HG03175 (cell line): ENCODE data around the gene FSCN2.

Experiments used
- ATAC-seq: cut with Tn5 transposase; IDR thresholded peaks from one replicate; pipeline ENCODE4 v1.9.1; 2021; ENCODE audit warnings: mild to moderate bottlenecking, moderate library complexity; ENCODE audit not compliant: unreplicated experiment

Gene FSCN2

DNA sequence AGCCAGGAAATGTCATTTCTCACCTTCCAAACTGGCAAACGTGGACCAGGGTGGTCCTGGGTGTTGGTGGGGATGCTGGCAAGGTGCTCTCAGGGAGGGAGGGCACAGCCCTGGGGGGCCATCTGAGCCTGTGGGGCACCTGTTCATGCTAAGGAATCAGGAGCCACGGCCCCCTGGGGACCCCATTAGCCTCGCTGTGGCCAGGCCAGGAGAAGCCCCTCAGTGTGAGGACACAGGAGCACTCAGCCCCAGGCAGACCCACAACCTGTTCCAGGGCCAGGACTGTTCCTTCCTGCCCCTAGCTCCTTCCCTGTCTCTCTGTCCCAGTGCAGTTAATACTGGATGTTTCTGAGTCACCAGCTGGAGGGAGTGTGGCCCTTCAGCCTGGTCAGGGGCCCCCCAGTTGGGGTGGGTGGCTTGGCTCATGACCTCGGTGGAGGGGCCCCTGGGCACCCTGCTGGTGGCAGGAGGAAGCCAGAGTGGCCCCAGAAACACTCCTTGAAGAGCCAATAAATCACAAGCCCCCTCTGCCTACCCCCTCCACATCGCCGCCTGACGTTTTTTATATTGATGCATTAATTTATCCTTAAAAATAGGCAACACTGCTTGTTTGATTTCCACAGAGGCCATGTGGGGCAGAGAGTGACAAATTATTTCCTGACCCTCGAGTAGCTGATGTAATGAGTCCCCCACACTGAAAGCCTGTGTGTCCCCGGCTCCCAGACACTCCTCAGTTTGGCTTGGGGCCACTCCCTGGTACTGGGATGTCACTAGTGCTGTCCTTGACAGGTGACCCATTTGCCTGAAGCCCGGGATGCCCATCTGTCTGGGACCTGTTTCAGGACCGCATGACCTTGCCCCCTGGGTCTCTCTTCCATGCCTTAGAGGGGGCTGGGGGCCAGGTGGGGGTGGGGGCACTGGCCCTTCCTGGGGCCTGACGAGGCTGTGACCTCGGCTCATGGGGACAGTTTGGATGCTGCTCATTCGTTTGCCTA, 37.9 kb upstream of the FSCN2 start:
- ATAC-seq = no peak

DNA sequence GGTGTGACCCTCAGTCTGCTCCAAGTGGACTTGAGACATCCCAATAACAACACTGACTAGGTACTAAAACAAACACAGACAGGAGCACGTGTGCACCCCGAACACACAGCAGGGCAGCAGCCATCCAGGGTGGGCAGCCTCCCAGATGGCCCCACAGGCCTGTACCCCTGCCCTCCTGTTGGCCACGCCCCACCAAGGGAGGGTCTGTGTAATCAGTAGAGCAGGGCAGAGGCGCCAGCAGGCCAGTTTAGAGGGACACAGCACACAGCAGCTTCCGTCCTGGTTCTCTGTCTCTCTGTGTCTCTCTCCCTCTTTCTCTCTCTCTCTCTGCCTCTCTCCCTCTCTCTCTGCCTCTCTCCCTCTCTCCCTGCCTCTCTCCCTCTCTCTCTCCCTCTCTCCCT, 37.0 kb upstream of the FSCN2 start:
- no peak for ATAC-seq

GRCh38 chr17:81491761-81492160, 36.4 kb upstream of the FSCN2 start:
- ATAC-seq = no peak

DNA sequence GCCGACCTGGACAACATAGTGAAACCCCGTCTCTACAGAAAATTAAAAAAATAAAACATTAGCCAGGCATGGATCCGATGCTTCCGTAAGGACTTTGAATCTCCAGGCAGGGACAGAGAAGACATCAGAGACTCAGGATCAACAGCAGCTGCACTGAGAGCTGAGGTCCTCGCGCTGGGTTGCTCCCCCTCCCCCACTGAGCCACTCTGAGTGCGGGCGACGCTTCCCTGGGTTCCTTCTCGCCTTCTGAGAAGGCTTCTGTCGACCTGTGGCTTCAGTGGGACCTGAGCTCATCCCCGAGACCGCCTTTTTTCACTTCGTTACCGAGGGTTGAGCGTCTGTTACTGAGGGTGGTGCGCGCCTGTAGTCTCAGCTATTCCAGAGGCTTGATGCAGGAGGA, 36.0 kb upstream of the FSCN2 start:
- no peak for ATAC-seq

GRCh38 chr17:81492706-81493105, 35.5 kb upstream of the FSCN2 start:
- ATAC-seq = no peak

- ATAC-seq = no peak
These were observed 34.8 kb upstream of the FSCN2 start for GRCh38 chr17:81493198-81494038.

- no peak for ATAC-seq
These were observed 33.4 kb upstream of the FSCN2 start for GRCh38 chr17:81494626-81495377.

DNA sequence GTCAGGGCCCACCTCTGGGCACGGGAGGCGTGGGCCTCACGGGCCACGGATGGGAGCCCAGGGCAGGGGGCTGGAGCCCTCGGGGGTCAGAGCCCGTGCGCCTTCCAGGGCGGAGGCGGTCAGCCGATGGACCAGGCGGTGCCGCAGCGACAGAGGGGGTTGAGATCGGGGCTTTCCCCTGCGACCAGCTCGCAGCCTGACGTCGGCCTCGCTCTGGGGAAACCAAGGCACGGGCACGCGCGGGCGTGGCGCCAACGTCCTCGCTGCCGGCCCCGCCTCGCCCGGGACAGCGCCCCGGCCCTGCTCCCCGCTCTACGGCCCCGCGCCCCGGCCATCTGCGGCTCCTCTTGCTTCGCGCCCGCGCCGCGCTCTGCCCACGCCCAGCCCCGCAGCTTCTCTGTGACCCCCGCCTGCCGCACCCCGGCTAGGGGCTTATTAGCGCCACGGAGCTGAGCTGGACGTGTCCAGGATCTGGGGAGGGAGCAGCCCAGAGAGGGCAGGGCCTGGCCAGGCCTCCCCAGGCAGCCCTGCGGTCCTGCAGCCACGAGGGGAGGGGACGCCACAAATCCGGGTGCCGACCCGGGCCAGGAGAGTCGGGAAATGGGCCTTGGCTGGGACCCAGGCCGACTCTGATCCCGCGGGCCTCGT, 29.1 kb upstream of the FSCN2 start:
- no peak for ATAC-seq

DNA sequence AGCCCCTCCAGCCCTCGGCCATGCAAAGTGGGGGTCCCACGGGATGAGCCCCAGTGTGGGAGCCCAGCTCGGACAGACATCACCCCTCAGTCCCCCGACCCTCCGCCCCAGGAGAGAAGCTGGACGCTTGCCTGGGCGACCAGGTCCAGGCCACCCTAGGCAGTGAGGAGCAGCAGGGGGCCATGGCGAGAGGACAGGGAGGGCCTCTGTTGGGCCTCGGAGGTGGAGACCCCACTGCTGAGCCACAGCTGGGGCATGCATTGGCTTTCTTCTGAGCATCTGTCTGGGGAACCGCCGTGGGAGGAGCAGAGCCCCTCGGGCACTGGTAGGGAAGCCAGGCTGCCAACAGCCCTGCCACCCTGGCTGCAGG, 28.6 kb upstream of the FSCN2 start:
- no peak for ATAC-seq

DNA sequence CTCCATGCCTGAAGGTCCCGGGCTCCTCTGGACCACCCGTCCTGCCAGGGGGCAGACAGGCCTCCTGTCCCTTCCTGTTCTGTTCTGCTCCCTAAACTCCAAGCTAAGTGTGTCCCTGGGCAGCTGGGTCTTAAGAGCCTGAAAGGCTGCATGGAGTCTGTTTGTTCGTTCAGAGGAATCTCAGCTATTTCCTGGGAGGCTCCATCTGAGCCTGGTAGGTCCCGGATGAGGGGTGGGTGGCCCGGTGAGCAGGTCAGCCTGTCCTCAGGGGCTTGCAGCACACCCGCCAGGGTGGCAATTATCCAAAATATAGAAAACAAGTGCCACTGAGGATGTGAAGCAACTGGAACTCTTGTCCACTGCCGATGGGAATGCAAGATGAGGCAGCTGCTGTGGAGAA, 28.1 kb upstream of the FSCN2 start:
- ATAC-seq = no peak

DNA sequence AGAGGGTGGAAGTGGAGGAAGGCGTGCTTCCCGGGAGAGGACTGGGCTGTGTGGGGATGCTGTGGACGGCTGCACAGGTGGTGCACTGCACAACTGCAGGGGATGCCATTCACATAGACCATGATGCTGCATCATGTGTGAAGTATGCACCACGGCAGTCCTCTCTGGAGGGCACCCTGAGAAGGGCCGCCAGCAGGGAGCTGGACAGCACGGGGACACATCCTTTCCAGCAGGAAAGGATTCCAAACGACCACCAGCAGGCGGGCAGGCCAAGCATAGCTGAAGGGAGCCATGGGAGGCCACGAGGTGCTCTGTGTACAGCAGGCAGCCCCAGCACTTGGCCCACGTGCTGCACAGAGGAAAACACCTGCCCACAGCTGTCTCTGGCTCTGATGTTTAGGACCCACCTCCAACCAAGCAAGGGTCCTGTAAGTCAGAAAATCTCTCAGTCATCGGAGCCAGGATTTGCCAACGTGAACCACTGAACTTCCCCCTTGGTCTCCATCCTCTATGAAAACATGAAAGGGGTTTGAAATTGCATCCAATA, 25.6 kb upstream of the FSCN2 start:
- ATAC-seq = no peak

- ATAC-seq = no peak
These were observed 24.6 kb upstream of the FSCN2 start for GRCh38 chr17:81503619-81504018.

GRCh38 chr17:81508639-81509206, 19.5 kb upstream of the FSCN2 start:
- ATAC-seq = no peak

DNA sequence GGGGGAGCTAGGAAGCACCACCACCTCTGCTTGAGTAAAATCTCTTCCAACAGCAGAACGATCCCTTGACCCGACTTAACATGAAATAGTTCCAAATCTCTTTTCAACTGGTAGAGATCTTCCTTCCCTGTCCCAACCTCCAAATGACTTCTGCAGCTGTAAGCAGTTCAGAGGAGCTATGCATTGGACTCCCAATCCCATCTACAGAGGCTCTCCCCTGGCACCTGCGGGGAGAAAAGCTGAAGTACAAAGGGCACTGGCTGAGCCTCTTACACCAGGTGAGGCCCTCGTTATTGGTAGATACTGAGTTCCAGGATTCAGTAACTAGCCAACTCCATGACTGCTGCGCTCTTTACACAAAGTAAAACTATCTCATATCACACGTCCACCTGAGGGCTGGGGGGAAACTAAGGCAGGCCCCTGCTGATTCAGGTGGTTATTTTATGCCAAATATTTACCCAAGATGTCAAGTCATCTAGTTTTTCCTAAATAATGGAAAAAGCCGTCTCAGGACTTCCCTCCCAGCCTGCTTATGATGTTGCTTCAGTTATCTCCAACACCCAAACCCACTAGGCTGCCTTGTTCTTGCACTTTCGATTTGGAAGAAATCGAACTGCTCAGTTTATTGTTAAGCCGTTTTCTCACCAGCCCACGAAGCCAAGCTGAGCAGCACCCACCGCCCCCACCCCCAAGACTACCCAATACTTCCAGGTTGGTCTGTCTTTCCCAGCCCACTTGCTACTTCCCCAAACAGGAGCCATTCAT, 18.8 kb upstream of the FSCN2 start:
- ATAC-seq = no peak

GRCh38 chr17:81509972-81510784, 18.0 kb upstream of the FSCN2 start:
- no peak for ATAC-seq

- ATAC-seq = no peak
These were observed 17.2 kb upstream of the FSCN2 start for GRCh38 chr17:81510785-81511553.

GRCh38 chr17:81511554-81511803, 16.7 kb upstream of the FSCN2 start:
- ATAC-seq = no peak
